Erythroblast (primary cell): Measurements from ENCODE around the gene SIGLEC6.

Source experiments
- GATA1 ChIP-seq: IDR thresholded peaks from 2 replicates; pipeline ENCODE4 v1.6.1; 2011; ENCODE audit warnings: low read depth, mild to moderate bottlenecking, control low read depth, low read length, moderate library complexity
- POLR2A ChIP-seq: IDR thresholded peaks from 2 replicates; pipeline ENCODE4 v1.6.1; 2011; ENCODE audit warnings: mild to moderate bottlenecking, low read length

GRCh38 chr19:51489113-51489512, 42.4 kb downstream of the SIGLEC6 start:
- no peak for TF ChIP-seq POLR2A
- no peak for TF ChIP-seq GATA1
